Endothelial cell (in vitro differentiated cells): Measurements from ENCODE around the gene DPP10. TPM values are rescaled to one million over a fixed set of nuclear protein-coding genes. Genes with fewer than 3 reads are reported as not detected.

Experiments used
- DNase-seq: peaks from one replicate; pipeline ENCODE4 v3.0.0; 2021; ENCODE audit warnings: low spot score
- H3K27ac Mint-ChIP-seq: one replicate; pipeline ENCODE4 v1.8.0; 2021; ENCODE audit warnings: mixed read lengths, inconsistent platforms; ENCODE audit not compliant: unreplicated experiment
- H3K27me3 Mint-ChIP-seq: one replicate; pipeline ENCODE4 v1.8.0; 2021; ENCODE audit warnings: mild to moderate bottlenecking, moderate library complexity, mixed read lengths, inconsistent platforms; ENCODE audit not compliant: unreplicated experiment
- H3K36me3 Mint-ChIP-seq: one replicate; pipeline ENCODE4 v1.8.0; 2021; ENCODE audit warnings: mild to moderate bottlenecking, low read depth, mixed read lengths, inconsistent platforms; ENCODE audit not compliant: unreplicated experiment
- H3K4me1 Mint-ChIP-seq: one replicate; pipeline ENCODE4 v1.8.0; 2021; ENCODE audit warnings: mild to moderate bottlenecking, mixed read lengths, inconsistent platforms; ENCODE audit not compliant: unreplicated experiment
- H3K4me3 Mint-ChIP-seq: one replicate; pipeline ENCODE4 v1.8.0; 2021; ENCODE audit warnings: mild to moderate bottlenecking, mixed read lengths, inconsistent platforms; ENCODE audit not compliant: unreplicated experiment
- H3K9me3 Mint-ChIP-seq: one replicate; pipeline ENCODE4 v1.8.0; 2021; ENCODE audit warnings: mixed read lengths, inconsistent platforms; ENCODE audit not compliant: unreplicated experiment
- total RNA-seq: library from RNA; stranded (reverse); fragmentation: NEBNext Ultra II Directional; extraction: Animal tissue kit (Norgen Biotek cat#: 25700); gene quantifications from one replicate; pipeline ENCODE4 v1.2.1, GENCODE V29; 2021; ENCODE audit not compliant: unreplicated experiment
- TF ChIP-seq, protein P1 (sequence below): fragments of 200-600 bp; sonication (generic); IDR thresholded peaks from one replicate; pipeline ENCODE4 v1.5.0; 2021; ENCODE audit warnings: antibody characterized with exemption; ENCODE audit not compliant: unreplicated experiment

DPP10 gene
- total RNA-seq, 1 donor from 2014 or later: 3.3 TPM

DNA sequence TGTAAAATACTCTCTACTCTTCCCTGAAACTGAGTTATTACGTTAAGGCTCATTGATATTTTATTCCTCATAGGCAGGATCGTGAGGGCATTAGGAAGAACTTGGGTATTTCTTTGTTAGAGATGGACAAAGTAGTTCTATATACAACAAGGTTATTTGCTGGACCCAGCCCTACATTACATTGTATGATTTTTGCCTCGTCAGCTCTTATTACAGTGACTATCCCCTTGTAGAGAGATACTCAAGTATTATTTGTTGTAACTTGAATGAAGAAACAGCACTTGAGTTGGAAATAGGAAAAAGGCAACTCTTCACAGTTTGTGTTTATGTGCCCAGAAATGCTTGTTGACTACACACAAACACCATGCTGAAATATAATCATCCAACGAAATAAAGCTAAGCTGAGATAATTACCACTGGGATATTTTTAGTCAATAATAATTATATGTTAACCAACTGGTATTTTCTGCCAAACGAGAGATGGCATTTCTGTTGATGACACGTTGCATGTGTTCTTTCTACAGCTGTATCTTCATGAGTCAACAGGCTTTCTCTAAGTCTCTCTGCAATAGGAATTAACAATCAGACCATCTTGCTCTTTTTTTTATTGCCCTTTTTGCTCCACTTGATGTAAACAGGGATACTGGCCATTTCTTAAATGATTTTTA is 947.6 kb downstream of the DPP10 start:
- no peak overlapping the region for H3K27ac Mint-ChIP-seq
- H3K36me3 Mint-ChIP-seq: no peaks in the 10 kb centered on the region
- no peak for DNase-seq
- no peaks in the 10 kb centered on the region for H3K9me3 Mint-ChIP-seq
- TF ChIP-seq, protein P1, sequence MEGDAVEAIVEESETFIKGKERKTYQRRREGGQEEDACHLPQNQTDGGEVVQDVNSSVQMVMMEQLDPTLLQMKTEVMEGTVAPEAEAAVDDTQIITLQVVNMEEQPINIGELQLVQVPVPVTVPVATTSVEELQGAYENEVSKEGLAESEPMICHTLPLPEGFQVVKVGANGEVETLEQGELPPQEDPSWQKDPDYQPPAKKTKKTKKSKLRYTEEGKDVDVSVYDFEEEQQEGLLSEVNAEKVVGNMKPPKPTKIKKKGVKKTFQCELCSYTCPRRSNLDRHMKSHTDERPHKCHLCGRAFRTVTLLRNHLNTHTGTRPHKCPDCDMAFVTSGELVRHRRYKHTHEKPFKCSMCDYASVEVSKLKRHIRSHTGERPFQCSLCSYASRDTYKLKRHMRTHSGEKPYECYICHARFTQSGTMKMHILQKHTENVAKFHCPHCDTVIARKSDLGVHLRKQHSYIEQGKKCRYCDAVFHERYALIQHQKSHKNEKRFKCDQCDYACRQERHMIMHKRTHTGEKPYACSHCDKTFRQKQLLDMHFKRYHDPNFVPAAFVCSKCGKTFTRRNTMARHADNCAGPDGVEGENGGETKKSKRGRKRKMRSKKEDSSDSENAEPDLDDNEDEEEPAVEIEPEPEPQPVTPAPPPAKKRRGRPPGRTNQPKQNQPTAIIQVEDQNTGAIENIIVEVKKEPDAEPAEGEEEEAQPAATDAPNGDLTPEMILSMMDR: no peak
- no peaks in the 10 kb centered on the region for H3K27me3 Mint-ChIP-seq
- no peaks in the 10 kb centered on the region for H3K4me1 Mint-ChIP-seq
- no peak overlapping the region for H3K4me3 Mint-ChIP-seq

DNA sequence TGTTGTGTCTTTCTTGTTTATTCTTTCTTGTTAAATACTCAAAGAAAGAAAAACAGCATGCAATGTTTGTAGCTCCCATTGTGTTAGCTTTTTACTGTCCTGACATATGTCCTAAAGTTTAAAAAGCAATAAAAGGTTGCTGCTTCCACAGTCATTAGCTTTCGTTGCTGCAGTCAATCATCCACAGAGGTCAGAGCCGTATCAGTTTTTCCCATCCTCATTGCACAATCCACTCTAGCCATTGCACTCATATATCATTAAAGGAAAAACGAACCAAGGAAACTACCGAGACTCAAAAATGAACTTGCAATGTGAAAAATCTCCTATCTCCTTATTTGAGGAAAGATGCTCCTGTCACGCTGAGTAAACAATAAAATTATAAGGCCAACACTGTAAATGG is 954.1 kb downstream of the DPP10 start:
- Mint-ChIP-seq H3K9me3 (no peaks in the 10 kb centered on the region), H3K27ac (no peak overlapping the region), H3K4me3 (no peak overlapping the region), H3K36me3 (no peaks in the 10 kb centered on the region), H3K4me1 (no peaks in the 10 kb centered on the region), H3K27me3 (no peaks in the 10 kb centered on the region)
- TF ChIP-seq, protein P1: no peak
- DNase-seq: no peak

DNA sequence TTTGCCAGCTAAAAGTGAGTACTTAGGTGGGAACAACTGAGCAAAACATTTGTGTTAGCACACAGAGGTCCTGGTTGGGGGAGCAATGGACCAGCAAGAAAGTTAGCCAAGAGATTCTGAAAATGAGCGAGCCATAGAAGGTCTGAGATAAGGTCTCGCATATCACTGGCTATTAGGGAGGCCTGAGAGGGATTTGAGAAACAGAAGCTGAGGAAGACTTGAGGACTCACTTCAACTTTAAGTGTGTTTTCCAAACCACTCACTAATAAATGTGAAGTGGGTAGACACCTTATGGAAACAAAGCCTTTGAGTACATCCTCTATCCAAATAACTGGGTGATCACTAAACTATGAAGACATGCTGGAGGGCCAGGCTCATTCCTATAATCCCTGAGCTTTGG is 958.5 kb downstream of the DPP10 start:
- Mint-ChIP-seq H3K36me3 (no peaks in the 10 kb centered on the region), H3K4me3 (no peak overlapping the region), H3K27ac (no peak overlapping the region), H3K4me1 (no peaks in the 10 kb centered on the region), H3K27me3 (no peaks in the 10 kb centered on the region), H3K9me3 (no peaks in the 10 kb centered on the region)
- TF ChIP-seq, protein P1: no peak
- DNase-seq: no peak

DNA sequence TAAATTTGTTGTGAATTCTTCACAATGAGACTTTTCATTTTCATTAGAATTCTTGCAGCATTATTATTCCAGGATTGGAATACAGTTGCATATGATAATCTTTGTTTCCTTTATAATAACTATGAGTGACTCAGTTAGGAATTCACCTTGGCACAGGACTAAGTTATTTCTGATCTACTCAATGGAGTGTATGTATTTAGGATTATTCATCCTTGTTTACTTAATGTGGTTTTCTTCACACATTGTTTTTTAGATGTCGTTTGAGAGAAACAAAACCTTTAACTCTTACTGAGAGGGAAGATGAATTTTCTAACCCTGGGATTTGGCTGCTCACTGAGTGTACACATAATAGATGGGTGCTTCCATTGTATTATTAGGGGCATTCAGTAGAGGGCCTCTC is 970.1 kb downstream of the DPP10 start:
- Mint-ChIP-seq H3K4me1 (no peaks in the 10 kb centered on the region), H3K27ac (no peak overlapping the region), H3K4me3 (no peak overlapping the region), H3K36me3 (no peaks in the 10 kb centered on the region), H3K9me3 (no peaks in the 10 kb centered on the region), H3K27me3 (no peaks in the 10 kb centered on the region)
- TF ChIP-seq, protein P1: no peak
- no peak for DNase-seq

DNA sequence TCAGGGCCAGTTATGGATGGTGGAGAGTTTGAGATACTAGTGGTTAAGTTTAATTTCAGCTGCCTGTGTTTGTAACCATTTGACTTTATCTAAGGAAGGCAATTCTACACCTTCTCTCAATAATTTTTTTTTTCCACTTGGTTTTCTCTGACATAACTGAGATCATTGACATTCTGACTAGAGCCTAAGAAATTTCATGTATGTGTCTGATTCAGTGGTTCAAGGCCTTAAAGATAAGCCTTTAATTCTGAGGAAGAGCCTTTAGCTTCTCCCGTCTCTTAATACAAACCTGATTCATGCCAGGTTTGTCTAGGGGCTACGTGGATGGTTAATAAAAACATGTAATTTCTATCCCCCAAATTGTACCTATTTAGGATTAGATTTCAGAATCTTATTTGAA is 971.4 kb downstream of the DPP10 start:
- Mint-ChIP-seq H3K36me3 (no peaks in the 10 kb centered on the region), H3K4me3 (no peak overlapping the region), H3K4me1 (no peaks in the 10 kb centered on the region), H3K27ac (no peak overlapping the region), H3K9me3 (no peaks in the 10 kb centered on the region), H3K27me3 (no peaks in the 10 kb centered on the region)
- DNase-seq: no peak
- TF ChIP-seq, protein P1: no peak
